NCI-H774 (cell line): ENCODE data around the gene BCAP31.
"Not testable (repeated sequence)": the region's sequence is repeated elsewhere in the genome, so short reads cannot be mapped to it uniquely, and the experiment has no call there.

Source experiments
- DNase-seq: peaks from one replicate; lab custom pipeline; 2025; lab: John Stamatoyannopoulos, UW

The BCAP31 gene

DNA sequence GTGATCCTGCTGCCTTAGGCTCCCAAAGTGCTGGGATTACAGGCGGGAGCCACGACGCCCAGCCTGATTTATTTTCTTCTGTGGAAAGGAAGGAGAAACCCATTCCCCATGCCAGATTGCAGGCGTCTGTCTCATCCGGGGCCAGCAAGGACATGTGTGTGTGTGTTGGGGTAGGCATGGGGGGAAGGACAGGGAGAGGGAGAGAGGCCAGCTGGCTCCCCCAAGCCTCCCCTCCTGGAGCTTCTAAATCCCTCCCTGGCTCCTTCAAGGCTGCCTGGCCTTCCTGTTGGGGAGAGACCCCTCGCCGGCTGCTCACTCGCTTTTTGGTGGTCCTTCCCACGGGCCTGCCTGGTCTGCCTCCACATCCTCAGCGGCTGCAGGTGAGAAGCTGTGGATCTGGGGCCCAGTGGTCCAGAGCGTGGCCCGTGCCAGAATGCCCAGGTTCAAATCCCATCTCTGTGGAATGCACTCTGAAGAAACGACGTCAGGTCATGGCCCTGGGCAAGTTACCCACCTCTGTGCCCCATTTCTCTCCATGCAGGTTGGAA is 38.5 kb upstream of the BCAP31 start:
- DNase-seq: no peak

DNA sequence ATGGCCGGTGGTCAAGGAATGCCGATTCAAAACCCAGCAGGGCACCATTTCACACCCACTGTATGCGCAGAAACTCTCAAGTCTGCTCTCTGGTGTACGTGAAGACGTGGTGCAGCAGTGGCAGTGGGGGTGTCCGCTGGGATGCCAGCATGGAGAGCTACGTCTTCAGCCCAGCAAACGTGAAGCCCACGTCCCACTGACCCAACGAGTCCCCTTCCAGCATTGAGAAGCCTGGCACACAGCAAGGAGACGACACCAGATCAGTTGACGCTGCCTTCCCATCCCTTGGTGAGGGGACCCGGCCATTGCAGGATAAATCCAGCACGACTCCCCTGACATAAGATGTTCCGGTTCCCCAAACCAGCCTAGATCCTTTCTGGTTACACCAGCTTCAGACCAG is 37.7 kb upstream of the BCAP31 start:
- no peak for DNase-seq

DNA sequence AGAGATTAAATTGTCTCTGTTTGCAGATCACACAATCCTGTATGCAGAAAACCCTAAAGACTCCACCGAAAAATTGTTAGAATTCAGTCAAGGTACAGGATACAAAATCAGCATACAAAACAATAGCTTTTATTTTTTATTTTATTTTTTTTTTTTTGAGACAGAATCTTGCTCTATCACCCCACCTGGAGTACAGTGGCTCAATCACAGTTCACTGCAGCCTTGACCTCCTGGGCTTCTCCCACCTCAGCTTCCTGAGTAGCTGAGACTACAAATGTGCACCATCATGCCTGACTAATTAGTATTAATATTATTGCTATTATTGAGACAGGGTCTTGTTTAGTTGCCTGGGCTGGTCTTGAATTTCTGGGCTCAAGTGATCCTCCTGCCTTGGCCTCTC is 30.9 kb upstream of the BCAP31 start:
- no peak for DNase-seq

DNA sequence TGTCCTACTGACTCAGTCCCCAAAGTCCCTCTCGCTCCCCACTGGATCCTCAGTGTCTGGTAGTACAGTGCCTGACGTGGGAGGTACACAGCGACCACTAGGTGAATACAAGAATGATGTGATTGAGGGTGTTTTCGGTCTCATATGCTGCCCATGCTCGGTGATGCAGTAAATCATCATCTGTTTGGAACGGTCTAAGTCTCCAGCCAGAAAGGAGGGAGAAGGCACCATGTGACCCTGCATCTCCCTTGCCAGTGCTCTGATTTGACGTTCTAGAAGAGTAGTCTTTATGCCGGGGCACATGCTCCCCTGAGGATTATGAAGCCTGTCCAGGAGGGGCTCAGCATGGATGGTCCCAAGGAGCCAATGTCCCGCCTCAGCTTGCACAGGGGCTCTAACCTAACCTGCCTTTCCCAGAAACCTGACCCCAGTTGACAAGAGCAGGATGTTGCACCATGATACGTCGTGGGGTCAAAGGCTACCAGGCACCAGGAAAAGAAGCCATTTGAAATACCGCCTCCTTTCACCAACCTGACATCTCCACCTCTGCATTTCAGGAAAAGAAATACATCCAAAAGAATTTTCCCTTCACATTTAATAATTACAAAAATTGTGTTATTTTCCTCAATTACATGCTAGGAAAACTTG is 26.1 kb upstream of the BCAP31 start:
- no peak for DNase-seq

DNA sequence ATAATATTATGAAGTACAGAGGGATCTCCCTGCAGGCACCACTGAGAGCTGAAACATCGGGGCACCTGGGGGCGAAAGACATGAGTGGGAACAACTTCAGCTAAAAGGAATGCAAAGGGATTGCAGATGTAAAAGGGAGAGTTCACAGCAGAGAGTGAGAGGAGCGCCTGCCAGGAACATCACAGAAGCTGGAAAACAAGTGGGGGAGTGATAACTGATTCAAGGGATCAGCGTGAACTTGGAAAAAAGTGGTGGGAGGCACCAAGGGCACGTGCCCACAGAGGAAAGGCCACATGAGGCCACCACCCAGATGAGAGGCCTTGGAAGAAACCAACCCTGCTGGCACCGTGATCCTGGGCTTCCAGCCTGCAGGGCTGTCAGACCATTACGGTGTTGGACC is 24.8 kb upstream of the BCAP31 start:
- DNase-seq: not testable (repeated sequence)

DNA sequence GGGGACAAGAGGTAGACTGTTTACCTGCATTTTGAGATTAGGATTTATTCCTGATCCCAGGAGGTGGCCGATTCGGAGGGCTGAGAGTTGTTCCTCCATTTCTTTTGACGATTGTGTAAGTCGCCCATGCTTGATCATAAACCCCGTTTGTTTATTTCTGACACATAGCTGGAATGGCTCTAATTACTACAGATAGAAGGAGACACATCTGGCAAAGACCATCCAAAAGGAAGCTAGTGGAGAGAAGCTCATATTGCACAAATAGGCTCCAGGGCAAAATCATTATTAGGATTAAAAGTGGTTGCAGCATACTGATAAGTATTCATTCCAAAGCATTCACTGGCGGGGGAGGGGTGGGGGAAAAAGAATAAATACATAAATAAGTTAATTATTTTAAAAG is 22.8 kb upstream of the BCAP31 start:
- not testable (repeated sequence) for DNase-seq

DNA sequence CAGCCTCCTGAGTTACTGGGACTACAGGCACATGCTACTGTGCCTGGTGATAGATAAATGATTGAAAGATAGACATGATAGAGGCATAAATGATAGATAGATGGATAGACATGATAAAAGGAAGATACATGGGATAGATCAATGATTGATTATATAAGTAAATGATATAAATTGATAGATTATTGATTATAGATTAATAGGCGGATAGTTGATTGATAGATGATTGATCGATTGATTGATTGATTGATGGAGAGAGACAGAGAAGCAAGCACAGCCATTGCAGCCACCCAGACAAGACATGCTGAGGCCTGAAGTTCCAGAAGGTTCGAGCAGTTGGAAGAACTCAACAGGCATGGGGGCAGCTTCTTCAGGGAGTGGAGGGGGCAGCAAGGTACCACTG is 22.2 kb upstream of the BCAP31 start:
- no peak for DNase-seq

DNA sequence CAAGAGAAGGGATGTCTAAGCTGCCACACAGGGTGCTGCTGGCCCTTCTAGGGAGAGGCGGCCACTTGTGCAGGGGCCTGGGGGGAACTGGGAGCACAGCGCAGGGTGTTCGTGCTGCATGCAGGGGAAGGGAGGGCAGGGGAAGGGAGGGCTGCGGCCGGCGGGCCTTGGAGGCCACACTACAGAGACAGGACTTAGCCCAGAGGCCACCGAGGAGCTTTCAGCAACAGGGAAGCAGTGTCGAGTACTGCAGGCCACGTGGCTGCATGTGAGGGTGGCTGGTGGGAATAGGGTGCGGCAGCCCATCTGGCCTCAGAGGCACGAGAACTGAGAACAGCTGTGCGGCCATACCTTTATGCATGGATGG is 20.9 kb upstream of the BCAP31 start:
- not testable (repeated sequence) for DNase-seq

DNA sequence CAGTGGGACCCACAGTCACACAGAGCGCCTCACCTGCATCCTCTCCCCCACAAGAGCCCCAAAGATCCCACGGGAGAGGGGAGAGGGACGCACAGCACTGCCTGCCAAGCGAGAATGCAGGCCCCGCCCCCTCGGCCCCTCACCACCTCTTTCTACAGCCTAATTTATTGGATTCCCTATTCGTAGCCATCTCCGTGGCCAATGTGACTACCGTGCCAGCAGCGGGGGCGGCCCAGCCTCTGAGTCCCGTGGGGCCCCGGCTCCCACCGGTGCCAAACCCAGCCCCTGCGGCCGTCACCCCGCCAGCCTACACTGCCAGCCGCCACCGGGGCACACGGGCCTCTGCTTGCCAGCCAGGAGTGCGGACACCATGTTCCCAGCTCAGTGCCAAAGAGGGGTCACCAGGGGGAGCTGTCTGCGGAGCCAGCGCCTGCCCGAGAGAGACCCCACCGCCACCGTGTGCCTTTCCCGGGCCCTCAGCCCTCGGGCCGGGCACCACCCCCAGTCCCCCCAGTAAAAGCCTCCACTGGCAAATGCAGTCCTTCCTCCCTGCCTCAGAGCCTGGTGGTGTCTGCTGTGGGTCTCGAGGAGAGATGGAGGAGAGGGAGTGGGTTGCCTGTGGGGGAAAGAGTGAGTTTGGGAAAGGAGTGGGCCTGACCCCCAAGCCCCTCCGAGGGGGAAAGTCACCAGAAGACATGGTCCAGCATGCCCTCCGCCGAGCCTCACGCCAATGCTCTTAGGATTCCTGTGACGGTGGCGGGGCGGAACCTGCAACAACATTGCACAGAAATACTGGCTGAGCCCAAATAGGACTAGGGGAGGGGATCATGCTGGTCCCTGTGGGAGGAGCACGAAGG is 20.3 kb upstream of the BCAP31 start:
- no peak for DNase-seq

DNA sequence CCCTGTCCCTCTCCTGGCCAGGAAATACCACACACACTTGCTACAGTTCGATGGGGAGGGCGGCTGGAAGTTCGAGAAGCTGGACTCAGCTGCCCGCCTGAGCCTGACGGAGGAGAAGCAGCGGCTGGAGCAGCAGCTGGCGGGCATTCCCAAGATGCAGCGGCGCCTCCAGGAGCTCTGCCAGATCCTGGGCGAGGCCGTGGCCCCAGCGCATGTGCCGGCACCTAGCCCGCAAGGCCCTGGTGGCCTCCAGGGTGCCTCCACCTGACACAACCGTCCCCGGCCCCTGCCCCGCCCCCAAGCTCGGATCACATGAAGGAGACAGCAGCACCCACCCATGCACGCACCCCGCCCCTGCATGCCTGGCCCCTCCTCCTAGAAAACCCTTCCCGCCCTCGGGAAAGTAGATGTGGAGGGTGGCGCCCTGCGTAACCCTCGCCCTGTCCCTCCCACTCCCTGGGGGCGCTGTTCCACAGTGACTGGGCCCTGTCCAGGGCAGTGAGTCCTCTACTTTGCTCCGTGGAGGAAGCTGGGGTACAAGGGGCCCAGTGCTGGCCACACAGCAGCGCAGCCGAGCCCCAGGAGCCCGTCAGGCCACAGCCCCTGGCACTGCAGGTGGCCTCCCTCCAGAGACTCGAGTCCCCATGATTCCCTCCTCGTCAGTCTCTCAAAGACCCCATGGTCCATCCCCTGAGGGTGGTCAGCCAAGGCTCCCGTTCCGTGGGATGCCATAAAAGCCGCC is 19.5 kb upstream of the BCAP31 start:
- not testable (repeated sequence) for DNase-seq

DNA sequence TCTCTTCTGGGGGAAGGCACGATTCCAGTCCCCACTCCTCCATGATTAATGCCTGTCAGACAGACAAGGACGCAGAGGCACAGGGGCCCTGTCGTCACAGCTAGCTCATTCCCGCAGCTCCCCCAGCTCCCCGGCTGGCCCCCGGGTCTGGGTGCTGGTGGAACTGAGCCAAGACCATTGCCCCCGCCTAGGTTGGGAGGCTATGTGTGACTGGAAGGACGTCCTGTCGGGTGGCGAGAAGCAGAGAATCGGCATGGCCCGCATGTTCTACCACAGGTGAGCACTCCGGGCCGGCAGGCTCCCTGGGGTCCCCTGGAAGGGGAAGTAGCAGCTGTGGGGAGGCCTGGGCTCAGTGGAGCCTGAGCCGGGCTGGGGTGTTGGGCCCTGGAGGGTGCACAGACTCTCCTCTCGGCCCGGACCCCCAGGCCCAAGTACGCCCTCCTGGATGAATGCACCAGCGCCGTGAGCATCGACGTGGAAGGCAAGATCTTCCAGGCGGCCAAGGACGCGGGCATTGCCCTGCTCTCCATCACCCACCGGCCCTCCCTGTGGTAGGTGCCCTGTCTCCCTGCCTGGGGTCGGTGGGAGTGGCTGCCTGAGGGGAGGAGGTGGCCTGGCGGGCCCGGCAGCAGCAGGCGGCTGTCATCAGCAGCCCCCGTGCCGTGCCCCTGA is 18.7 kb upstream of the BCAP31 start:
- not testable (repeated sequence) for DNase-seq

DNA sequence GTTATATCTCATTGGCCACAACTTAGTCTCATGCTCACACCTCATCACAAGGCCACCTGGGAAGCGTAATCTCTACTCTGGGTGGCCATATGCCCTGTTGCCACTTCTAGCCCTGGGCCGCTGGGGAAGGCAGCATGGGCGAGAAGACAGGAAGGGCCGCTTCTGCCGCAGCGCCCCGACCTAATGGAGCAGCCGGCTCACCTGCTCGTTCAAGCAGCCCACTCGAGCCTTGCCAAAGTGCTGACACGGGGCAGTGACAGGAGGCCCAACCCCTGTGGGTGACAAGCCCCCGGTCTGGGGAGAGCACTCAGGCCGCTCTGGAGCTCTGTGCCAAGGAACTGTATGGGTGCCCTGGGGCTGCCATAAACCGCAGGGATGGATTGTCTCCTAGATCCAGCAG is 17.9 kb upstream of the BCAP31 start:
- DNase-seq: not testable (repeated sequence)

DNA sequence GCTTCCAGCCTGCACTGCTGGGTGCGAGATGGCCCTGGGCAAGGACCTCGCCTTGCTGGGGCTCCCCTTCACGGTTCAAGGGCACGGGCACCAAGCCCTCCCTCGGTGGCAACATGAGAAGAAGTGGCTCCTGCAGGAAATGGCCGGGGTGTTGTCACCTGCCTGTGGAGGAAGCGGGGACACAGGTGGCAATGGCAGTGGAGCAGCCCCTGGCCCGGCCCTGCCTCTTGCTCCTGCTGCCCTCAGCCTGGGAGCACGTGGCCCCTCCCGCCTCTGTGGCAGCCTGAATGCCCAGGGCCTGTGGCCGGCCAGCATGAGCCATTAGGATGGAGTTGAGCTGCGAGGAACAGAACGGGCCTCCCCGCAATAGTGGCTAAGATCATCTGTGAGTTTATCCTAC is 17.3 kb upstream of the BCAP31 start:
- no peak for DNase-seq

DNA sequence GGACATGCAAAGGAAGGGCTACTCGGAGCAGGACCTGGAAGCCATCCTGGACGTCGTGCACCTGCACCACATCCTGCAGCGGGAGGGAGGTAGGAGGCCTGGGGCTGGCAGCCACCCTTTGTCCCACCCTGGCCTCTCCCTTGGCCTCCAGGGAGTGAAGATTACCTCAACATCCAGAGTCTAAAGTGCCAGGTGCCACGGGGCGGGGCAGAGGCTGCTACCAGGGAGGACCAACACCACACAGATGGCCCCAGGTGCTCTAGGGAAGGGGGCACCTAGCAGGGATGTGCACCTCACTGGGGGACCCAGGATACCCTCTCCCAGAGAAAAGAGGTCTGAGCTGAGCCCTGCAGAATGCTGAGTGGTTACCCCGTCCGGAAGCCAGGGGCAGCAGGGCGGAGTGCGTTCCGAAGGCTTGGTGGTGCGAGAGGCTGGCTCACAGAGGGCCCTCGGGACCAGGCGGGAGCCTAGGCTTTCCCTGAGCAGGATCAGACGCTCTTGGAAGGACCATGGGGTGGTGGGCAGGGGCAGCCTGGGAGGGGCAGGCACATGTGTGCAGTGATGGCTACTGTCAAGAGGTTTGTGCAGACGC is 16.5 kb upstream of the BCAP31 start:
- no peak for DNase-seq

DNA sequence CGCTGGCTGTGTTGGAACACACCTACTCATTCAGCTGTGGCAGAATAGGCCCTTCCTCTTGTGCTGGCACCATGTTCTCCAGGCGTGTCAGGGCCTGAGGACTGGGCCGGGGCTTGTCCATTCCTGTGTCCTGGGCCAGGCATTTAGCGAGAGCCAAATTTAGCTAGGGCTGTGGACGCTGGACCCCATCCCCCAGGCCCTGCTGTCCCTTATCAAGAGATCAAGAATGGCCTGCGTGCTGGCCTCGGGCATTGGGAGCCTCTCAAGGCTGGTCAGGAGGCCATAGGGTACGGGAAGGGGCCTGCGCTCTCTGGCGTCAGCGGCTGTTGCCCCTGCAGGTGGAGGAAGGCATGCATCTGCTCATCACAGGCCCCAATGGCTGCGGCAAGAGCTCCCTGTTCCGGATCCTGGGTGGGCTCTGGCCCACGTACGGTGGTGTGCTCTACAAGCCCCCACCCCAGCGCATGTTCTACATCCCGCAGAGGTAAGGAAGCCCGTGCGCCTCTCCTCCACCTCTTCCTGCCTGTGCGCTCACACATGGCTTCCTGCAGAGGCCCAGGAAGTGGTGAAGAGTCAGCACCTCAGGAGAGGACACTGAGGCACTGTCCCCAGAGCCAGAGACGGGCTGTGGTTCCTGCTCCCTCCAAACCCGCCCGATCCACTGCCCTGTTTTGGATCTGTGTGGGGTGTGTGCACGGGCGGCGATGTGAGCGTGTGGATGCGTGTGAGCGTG is 15.7 kb upstream of the BCAP31 start:
- no peak for DNase-seq

DNA sequence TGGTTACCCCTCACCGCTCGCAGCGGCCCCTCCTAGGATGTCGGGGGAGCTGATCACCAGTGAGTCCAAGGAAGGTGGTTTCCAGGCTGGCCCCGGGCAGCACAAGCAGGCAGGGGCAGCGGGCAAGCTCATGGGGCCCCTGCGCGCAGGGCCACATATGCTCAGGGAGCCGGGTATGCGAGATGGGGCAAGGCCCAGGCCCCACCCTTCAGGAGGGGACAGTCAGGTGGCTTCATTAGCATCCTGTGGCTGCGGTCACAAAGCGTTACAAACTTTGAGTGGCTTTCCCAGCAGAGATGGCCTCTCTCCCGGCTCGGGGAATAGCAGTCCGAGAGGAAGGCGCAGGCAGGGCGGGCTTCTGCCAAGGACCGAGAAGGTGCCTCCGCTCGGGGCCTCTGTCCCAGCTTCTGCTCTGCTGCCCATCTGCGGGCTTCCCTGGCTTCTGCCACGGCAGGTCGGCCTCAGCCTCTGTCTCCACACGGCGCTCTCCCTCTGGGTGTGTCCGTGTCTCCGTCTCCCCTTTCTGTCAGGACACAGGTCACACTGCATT is 13.9 kb upstream of the BCAP31 start:
- DNase-seq: no peak

DNA sequence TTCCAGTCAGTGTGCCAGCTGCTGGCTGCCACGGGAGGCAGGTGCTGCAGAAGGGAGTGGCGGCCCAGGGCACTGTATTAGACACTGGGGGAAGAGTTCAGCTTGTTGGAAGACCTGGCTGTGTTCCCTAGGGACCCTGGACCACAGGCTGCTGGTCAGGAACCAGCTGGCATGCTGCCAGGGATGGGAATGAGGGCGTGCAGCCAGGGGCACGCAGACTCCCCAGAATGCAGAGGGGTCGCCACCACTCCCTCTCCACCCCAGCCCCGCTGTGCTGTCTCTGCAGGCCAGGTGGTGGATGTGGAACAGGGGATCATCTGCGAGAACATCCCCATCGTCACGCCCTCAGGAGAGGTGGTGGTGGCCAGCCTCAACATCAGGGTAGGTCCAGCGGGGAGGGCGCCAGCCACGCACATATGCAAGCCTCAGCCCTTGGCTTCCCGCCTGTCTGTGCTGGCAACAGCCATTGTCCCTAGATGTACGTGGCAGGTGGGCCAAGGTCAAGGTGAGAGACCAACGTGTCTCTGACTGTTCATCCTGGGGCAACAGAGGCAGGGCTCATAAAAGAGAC is 12.8 kb upstream of the BCAP31 start:
- no peak for DNase-seq

DNA sequence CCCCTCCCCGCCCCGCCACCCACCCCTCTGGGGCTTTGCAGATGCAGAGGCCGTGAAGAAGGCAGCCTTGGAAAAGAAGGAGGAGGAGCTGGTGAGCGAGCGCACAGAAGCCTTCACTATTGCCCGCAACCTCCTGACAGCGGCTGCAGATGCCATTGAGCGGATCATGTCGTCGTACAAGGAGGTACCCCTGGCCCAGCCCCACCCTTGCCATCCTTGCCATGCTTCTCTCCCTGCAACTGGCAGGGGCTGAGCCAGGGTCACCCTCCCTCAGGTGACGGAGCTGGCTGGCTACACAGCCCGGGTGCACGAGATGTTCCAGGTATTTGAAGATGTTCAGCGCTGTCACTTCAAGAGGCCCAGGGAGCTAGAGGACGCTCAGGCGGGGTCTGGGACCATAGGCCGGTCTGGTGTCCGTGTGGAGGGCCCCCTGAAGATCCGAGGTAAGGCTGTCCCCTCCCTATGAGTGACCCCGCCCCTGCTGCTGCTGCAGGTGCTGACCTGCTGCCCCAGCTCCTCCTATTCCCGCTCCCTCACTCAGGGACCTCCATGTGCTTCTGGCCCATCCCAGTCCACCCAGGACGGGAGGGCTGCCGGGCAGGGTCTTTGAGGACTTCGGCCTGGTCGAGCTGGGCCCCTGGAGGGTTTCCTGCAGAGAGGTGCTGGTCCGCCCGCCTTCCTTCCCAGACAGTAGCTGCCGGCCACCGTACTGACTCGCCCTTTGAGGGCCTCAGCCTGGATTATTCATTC is 12.1 kb upstream of the BCAP31 start:
- no peak for DNase-seq

DNA sequence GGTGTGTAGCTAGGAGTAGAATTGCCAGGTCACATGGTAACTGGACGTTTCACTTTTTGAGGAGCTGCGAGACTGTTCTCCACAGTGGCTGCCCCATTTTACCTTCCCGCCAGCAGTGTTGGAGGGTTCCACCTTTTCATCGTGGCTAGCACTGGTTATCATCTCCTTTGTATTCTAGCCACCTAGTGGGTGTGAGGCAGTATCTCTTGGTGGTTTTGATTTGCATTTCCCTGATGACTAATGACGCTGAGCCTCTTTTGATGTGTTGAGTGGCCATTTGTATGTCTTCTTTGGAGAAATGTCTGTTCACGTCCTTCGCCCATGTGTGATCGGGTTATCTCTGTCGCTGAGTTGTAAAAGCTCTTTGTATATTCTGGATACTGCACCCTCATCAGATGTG is 11.1 kb upstream of the BCAP31 start:
- no peak for DNase-seq

DNA sequence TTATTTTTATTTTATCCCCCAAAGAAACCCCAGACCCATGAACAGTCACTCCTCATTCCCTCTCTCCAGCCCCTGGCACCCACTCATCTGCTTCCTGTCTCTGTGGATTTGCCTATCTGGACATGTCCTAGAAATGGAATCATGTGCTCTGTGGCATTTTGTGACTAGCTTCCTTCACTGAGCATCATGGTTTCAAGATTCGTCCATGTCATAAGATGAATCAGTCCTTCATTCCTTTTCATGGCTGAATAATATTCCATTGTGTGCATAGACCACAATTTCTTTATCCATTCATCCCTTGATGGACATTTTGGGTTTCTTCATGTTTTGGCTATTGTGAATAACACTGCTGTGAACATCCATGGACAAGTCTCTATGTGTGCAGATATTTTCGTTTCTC is 10.7 kb upstream of the BCAP31 start:
- DNase-seq: no peak
